ENCODE measurements around the gene RLN3.
"Not testable (repeated sequence)": the region's sequence is repeated elsewhere in the genome, so short reads cannot be mapped to it uniquely, and the experiment has no call there.

RLN3 gene

DNA sequence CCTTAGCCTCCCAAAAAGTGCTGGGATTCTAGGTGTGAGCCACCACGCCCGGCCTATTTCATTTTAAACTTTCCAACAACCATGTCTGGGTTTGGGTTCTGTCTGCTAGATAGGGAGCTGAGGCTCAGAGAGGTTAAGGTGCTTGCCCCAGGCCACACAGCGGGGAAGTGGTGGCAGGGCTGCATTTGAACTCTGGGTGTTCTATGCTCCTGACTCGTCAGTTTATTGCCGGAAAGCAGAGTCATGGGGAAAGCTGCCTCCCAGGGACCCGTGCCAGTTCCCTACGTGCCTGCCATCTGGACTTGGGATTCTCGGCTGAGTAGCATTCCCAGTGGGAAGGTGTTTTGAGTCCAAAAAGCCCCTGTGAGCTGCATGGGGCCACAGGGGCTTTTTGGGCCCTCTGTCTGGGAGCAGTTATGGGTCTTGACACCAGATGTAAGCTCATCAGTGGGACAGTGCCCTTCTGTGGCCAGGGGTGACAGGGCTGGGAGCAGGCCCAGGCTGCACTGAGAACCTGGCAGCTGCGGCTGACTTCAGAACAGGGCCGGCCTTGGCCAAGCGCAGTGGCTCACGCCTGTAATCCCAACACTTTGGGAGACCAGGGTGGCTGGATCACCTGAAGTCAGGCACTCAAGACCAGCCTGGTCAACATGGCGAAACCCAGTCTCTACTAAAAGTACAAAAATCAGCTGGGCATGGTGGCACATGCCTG lies 32.8 kb upstream of the RLN3 start:
- no peak for DNase-seq (ENCODE audit: low read depth in 2 of 2)

DNA sequence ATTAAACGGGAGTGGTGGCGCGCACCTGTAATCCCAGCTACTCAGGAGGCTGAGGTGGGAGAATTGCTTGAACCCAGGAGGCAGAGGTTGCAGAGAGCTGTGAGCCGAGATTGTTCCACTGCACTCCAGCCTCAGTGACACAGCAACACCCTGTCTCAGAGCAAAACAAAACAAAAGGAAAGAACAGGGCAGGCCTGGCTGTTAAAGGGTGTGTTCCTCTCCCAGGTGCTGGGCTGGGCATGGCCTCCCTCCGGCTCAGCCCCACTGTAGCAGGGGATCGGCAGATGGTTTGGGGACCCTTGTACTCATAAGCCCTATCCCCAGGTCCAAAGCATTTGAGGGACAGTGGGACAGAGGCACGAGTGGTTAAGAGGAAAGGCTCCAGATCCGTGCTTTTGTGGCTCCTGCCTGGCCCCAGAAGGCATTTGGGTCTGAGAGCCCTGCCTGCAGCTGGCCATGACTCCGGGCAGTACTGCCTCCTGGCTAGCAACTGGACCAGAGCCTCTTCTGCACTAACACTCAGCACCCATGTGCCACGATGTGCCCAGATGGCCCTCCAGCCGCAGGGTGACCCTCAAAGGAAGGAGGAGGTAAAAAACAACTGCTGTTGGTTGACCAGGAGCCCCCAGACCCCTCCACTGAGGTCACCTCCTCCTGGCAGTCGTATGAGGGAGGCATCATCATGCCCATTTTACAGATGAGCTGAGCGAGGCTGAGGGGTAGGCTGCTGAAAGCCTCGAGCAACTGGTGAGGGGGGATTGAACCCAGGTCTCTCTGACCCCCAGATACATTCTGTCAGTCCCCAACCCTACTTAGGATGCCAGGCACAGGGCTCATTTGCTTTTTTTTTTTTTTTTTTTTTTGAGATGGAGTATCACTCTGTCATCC lies 31.8 kb upstream of the RLN3 start:
- DNase-seq (ENCODE audit: low read depth in 2 of 2) = no peak

DNA sequence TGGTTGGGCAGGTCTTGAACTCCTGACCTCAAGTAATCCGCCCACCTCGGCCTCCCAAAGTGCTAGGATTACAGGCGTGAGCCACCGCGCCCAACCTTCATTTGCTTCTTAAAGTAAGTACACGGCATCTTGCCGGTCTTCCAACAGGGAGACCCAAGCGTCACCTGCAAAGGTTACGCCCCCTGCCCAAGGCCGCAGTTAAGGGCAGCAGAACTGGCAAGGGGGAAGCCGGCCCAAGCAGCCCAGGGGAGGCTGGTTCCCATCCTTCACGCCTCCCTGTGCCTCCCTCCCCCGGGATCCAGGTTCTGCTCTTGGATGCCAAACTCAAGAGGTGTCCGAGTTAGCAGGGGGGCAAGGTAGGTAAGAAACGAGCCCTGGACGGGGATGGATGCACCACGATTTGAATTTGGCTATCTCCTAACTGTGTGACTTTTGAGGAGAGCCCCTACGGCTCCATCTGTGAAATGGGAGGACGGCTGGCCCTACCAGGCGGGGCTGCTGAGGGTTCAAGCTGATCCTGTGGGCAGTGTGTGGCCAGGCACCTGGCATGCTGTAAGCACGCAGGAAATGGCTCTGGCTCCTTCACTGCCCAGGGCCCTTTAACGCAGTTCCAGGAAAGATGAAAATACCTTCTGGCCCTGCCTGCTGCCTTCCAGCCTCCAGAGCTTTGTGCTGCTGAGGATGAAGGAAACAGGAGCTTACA lies 30.9 kb upstream of the RLN3 start:
- no peak for DNase-seq (ENCODE audit: low read depth in 2 of 2)

DNA sequence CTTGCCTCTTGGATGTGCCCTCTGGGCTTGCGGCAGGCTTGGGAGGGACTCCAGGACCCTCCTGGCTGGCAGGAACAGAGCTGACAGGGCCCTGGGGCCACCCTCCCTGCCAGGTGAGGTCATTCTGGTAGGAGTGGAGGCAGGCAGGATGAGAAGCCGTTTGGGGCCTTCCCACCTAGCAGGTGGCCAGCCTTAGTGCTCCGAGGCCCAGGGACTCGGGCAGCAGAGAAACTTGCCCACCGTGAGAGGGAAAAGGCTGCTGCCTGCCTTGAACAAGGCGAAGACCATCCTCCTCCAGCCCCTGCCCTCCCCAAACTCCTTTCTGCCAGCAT lies 30.4 kb upstream of the RLN3 start:
- DNase-seq (ENCODE audit: low read depth in 2 of 2) = no peak

DNA sequence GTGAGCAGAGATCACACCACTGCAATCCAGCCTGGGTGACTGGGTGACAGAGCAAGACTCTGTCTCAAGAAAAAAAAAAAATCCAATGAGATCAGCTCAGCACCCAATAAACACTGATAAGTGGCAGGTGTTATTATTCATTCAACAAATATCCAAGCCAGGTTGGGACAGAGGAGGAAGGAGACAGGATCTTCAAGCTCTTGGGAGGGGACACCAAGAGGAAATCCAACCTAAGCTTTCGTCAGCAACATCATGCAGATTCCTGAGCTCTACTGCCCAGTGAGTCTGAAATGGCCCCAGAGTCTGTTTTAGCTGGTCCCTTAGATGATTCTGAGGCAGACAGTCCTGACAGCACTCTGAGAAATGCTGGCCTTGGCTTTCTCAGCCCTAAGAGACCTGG lies 29.5 kb upstream of the RLN3 start:
- no peak for DNase-seq (ENCODE audit: low read depth in 2 of 2)

DNA sequence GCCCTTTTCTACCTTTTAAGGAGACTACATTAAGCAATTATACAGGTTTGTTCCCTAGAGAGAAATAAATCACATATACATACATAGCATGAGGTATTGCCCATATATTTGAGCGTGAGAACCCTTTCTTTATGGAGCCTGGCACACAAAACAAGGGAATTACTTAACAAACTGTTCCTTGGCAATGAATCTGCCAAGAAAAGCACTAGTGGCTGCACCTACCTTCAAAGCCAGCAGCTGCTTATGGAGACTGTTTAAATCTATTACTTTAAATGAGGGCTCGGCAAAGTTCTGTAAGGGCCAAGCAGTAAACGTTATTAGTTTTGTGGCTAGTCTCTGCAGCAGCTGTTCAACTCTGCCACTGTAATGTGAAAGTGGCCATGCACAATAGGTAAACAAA lies 28.9 kb upstream of the RLN3 start:
- DNase-seq (ENCODE audit: low read depth in 2 of 2) = no peak

DNA sequence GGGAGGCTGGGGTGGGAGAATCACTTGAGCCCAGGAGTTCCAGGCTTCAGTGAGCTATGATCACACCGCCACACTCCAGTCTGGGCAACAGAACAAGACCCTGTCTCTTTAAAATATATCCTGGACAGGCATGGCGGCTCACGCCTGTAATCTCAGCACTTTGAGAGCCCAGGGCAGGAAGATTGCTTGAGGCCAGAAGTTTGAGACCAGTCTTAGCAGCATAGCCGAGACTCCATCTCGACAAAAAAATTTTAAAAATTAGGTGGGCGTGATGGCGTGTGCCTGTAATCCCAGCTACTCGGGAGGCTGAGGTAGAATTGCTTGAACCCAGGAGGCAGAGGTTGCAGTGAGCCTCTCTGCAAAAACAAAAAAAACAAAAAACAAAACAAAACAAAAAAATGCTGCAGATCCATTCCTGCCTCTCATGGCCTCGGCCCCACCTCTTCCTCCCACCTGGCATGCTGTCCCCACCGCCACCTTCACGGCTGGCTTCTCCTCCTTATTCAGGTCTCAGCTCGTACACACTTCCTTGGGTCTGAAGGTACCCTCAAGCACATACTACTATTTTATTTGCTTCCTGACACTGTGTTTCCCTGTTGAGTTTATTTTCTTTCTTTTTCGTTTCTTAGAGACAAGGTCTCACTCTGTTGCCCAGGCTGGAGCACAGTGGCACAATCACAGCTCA lies 27.1 kb upstream of the RLN3 start:
- DNase-seq (ENCODE audit: low read depth in 2 of 2) = no peak

DNA sequence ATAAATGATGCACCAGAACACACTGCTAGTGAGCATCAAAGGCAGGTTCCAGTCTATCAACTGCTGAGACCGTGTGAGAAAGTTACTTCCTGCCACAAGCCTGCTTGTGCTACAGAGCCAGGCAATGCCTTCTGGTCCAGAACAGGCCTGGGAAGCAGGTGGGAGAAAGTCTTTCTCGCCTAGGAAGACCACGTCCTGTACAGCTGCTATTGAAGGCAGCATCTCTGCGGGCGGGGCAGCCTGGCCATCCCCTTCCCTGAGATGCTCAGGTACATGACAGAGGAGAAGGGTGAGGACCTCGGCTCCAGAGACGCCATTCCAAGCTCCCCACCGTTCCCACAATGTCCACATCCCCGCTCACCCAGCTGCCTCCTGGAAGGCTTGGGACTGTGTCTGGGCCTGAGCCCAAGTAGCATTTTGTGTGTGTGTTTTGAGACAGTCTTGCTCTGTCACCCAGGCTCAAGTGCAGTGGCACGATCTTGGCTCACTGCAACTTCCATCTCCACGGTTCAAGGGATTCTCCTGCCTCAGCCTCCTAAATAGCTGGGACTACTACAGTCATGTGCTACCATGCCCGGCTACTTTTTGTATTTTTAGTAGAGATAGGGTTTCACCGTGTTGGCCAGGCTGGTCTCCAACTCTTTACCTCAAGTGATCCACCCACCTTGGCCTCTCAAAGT lies 25.2 kb upstream of the RLN3 start:
- no peak for DNase-seq (ENCODE audit: low read depth in 2 of 2)

DNA sequence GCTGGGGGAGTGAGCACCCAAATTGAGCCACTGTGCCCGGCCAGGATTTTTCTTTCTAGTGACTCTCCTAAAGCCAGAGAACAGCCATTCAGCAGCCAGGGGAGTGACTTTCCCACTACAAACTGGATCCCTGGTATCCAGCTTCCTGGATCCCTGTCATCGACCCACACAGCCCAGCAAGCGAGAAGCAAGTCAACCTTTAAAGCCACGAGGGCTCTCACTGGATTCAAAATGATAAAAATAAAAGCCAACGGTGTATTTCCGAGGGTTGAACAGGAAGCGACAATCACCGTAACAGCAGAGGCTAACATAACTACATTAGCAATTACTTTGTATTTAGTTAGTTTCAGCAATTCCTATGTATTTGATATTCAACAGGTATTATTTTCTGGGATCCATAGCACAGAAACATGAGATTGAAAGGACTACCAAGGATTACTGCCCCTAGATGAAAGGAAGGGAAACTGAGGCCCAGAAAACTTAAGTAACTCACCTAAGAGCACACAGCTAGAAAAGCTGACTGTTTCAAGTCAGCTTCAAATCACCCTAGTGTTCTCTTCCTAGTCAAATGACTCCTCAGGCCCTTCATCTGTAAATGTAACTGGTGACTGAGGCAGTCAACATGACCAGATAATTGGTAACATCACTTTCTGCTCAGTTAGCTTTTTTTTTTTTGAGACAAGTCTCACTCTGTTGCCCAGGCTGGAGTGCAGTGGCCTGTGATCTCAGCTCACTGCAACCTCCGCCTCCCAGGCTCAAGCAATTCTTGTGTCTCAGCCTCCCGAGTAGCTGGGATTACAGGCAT lies 24.5 kb upstream of the RLN3 start:
- no peak for DNase-seq (ENCODE audit: low read depth in 2 of 2)

DNA sequence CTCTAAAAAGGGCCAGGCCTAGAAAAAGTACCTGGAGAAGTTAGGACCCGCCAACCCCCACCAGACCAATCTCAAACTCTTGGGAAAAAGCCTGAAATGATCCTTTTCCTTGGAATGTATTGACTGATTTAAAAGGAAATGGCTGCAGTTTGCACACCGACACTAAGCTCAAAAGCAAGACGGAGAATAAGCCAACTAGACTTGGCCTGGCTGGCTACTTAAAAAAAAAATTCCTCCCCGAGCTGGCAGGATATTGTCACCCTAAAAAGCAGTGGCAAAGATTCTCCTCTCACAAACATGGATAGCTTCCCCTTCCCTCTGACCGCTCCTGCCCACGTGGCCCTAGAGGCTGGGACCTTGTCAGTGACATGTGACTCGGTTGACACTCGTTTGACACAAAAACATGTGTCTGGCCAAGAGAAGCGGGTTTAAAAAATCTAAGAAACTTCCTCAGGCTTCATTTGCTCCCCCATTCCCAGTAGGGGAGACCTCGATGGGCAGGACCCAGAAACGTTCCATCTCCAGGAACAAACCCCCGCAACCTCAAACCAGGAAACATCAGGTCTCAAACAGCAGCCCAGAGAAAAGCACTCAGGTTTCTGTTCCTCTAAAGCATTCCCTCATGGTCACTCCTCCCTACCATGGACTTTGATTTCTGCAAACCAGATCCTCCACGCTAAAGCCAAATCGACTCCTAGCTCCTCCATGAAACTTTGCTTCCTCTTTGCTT lies 23.2 kb upstream of the RLN3 start:
- no peak for DNase-seq (ENCODE audit: low read depth in 2 of 2)

DNA sequence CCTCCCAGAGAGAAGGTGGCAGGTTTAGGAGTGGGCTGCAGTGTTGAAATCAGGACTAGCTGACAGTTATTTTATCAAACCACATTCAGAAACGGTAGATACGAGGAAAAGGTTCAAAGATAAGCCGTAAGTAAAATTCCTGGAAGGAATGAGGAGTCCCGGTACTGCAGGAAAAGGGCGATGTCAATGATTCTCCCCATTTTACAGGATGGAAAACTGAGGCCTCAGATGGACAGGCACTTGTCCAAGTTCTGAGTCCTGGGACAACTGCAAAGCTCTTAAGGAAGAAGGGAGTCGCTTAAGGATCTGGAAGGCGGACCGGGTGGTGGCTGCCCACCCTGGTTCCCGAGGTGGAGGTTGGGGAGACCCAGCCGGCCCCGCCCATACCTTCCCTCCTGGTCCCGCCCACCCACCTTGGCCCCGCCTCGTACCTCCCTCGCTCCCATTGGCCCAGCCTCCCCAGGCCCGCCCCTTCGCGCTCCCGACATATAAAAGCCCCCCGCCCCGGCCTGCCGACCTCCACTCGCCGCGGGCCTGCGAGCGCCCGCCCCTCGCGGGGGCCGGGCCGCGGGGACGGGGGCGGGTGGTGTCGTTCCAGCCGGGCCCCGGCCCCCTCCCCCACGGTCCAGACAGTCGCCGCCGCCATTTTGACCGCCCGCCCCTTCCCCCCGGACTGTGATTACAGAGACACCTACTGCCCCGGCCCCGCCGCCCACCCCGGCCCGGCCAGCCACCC lies 22.4 kb upstream of the RLN3 start:
- DNase-seq (ENCODE audit: low read depth in 2 of 2) = peak; percentile 83 to 87

DNA sequence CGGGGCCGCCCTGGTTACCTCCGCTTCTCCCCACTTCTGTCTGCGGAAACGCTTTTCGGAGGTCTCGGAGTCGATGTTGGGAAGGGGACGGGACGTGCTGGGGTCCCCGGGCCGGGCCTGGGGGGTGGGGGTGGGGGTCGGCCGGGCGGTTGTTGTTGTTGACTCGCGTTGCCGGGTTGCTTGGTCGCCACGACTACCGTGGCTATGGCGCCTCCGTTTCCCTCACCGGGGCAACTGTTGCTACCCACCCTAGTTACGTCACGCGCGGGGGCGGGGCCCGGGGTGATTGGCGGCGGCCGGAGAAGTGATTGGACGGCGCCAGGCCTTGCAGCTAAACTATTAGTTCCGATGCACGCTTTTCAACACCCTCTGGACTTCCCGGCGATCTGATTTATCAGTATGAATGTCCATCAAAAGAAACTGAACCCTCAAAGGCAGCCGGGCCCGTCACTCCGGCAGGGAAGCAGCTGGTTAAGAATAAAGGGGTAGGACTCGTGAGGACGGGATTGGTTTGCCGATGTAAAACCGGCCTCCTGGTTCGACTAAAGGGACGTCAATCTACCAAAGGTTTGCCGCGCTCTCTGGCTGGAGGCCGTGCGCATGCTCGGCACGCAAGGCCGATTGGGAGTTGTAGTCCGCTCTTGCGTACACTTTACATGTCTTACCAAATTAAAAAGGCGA lies 21.7 kb upstream of the RLN3 start, which contains the start of gene RFX1:
RFX1 (minus strand) TSS at position 236 of the 681 bp plus-strand sequence. CDS start 12,477 bp downstream, outside the sequence.
- peak; percentile 99 for DNase-seq (ENCODE audit: low read depth in 2 of 2)

DNA sequence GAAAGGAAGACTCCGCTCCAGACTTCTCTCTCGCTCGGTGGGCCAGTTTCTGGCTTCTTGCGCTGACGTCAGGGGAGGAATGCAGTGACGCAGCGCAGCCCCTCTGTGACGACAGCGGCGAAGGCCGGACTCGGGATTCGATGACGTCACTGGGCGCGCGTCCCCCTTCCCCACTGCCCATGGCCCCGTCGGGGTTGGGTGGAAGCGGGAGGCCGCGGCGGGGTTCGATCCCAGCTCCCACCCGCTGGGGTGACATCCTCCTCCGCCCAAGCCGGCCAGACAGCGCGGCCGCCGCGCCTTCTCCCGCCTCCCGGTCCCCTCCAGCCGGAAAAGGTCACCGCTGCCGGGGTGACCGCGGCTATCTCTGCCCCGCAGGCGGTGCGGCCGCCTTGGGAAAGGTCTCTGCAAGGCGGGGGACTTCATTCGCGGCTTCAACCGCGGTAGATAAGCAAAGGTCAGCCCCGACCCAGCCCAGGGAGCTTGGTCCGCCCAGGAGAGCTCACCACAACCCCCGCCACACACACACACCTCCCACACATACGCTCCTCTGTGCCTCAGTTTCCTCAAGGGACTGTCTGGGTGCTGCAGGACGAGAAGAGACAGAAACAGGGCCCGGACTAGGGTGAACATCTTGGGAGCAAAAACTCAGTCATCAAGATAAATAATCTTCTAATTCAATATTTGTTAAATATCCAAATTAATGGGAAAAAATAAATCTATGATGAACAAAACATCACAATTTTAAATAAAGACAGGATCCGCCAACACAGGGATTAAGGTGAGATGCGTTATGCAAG lies 21.0 kb upstream of the RLN3 start:
- DNase-seq (ENCODE audit: low read depth in 2 of 2) = no peak

DNA sequence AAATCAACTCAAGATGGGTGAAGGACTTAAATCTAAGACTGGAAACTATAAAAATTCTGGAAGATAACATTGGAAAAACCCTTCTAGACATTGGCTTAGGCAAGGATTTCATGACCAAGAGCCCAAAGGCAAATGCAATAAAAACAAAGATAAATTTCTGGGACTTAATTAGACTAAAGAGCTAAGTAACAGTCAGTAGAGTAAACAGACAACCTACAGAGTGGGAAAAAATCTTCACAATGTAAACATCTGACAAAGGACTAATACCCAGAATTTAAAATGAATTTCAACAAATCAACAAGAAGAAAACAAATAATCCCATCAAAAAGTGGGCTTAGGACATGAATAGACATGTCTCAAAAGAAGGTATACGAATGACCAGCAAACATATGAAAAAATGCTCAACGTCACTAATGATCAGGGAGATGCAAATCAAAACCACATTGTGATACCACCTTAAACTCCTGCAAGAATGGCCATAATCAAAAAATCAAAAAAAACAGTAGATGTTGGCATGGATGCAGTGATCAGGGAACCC lies 15.5 kb upstream of the RLN3 start:
- DNase-seq (ENCODE audit: low read depth in 2 of 2) = no peak

DNA sequence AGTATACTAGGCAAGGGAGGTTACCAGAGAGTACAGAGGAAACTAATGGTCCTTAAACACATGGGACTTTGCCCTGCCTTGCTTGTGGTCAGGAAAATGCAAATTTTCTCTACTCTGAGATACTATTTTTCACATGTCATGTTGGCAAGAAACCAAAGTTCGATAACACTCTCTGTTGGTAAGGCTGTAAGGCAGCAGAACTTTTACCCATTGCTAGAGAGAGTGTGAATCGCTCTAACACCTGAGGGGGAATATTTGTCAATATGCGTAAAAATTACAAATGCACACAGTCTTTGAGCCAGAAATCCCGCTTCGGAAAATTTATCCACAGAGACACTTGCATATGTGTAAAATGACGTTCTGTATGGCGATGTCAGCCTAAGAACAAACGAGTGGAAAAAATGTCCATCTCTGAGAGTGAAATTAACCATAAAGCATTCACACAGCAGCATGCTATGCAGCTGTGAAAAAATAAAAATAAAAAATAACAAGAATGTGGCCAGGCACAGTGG lies 12.4 kb upstream of the RLN3 start:
- no peak for DNase-seq (ENCODE audit: low read depth in 2 of 2)

DNA sequence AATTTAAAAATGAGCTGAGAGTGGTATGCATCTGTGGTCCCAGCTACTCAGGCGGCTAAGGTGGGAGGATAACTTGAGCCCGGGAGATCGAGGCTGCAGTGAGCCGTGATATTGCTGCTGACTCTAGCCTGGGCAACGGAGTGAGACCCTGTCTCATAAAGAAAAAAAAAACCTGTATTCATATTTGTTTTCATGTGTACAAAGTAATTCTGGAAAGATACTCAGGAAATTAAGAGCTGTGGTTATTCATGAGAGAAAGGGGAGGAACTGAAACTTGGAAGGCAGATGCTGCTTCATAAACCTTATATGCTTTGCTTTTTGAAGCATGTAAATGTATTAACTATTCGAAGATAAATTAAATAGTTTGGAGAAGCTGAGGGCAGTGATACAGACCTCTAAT lies 8.8 kb upstream of the RLN3 start:
- no peak for DNase-seq (ENCODE audit: low read depth in 2 of 2)

DNA sequence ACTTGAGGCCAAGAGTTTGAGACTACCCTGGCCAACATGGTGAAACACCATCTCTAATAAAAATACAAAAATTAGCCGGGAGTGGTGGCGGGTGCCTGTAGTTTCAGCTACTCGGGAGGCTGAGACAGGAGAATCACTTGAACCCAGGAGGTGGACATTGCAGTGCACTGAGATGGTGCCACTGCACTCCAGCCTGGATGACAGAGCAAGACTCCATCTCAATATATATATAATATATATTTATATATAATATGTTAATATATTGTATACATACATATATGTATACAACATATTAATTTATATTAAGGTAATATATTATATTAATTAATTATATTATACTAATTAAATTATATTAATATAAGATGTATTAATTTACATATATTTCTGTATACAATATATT lies 8.2 kb upstream of the RLN3 start:
- DNase-seq (ENCODE audit: low read depth in 2 of 2) = not testable (repeated sequence)

All from stimulated activated CD8-positive, alpha-beta memory T cell treated with anti-CD3 and anti-CD28 coated beads, Interleukin-7, amount 100 ng/mL, for 4 hours (primary cell).